ENCODE data around the gene PRKCA. TPM values are rescaled to one million over a fixed set of nuclear protein-coding genes. Genes with fewer than 3 reads are reported as not detected.

Gene PRKCA
- total RNA-seq, 2 experiments from 2014 or later: 75.1 to 78.5 TPM

DNA sequence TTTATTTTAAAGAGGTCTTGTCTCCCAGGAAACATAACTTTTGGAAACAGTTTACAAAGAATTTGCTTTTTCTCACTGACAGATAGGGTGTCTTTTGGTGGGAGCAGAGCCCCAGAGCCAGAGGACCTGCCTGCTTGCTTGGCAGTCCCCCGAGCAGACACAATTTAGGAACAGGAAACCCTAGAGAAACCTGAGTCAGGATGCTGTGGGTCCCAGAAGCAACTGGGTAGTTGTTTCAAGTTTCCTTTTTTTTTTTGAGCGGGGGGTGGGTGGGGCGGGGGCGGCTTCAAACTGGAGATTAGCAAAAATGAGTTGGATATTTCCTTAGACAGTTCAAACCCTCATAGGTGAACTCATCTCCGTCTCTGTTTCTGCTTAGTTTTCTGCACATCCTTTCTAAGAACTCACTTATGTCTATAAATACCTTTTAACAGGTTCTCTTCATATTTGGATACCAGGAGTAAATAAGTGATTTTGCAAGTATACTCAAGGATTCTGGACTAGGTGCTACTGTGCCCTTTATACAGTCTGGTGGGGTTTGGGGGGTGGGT, 135.1 kb downstream of the PRKCA start:
- peaks cover 29% of the 10 kb centered on the region for H3K4me1 Mint-ChIP-seq (ENCODE audit: low read depth)
- H3K36me3 Mint-ChIP-seq: peaks cover 11% of the 10 kb centered on the region
- ChIA-PET CTCF (interaction anchor here (1.3 to 1.6 kb wide), 2 partner anchors 129 to 131 kb away, joined by 4 read pairs; no protein-coding TSS in a partner anchor), POLR2A (no interaction called here)
- peak overlapping the region; percentile 55 for H3K27ac Mint-ChIP-seq
- no peaks in the 10 kb centered on the region for H3K27me3 Mint-ChIP-seq
- no peak overlapping the region for H3K4me3 Mint-ChIP-seq
- peak; percentile 51 for DNase-seq
- intact Hi-C loops (cut with micrococcal nuclease): loop anchor here (1.0 to 10.0 kb wide), 2 partner anchors 30 to 237 kb away; no protein-coding TSS in a partner anchor
- peaks cover 8% of the 10 kb centered on the region for H3K9me3 Mint-ChIP-seq

DNA sequence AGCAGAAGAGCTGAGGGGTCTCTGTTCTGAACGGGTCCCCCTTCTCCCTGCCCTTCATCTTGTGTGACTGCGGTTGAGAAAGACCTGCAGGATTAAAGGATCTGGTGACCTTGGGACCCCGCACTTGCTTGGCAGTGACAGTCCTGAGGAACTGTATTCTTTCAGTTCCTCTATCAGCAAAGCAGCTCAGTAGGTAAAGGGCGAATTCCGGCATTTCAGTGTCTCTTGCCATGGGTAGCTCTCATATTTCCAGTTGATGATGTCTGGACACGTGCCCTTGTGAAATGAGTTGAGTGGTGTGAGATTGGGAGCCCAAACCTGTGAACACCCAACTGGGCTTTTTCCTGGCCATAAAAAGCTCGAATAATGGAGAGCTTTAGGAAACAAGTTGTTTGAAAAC, 135.7 kb downstream of the PRKCA start:
- no peak for DNase-seq
- peaks cover 29% of the 10 kb centered on the region for H3K4me1 Mint-ChIP-seq (ENCODE audit: low read depth)
- CTCF ChIA-PET: interaction anchor here (1.3 kb wide), 1 partner anchor 129 kb away, joined by 4 read pairs; no protein-coding TSS in a partner anchor
- H3K36me3 Mint-ChIP-seq: peaks cover 12% of the 10 kb centered on the region
- H3K27me3 Mint-ChIP-seq: no peaks in the 10 kb centered on the region
- H3K27ac Mint-ChIP-seq: peak overlapping the region; percentile 55
- H3K4me3 Mint-ChIP-seq: no peak overlapping the region
- intact Hi-C loops (cut with micrococcal nuclease): loop anchor here (10.0 kb wide), 1 partner anchor 237 kb away; no protein-coding TSS in a partner anchor
- POLR2A ChIA-PET: no interaction called here
- H3K9me3 Mint-ChIP-seq: peaks cover 8% of the 10 kb centered on the region

DNA sequence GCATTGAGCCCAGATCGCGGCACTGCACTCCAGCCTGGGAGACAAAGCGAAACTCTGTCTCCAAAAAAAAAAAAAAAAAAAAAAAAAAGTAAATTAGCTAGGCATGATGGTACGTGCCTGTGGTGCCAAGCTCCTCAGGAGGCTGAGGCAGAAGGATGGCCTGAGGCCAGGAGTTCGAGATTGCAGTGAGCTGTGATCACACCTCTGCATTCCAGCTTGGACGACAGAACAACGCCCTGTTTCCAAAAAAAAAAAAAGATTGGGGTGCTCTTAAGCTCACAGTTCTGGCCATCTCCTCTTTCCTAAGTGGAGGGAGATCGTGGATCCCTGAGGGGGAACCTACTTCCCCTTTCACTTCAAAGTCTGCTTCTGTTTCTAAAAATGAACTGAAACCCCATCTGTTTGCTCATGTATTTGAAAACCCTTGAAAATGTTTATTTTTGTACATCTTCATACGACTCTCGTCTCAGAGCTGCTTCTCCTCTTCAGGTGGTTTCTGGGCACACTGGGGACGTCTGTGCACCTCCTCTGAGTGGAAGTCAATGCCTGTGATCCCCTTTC, 138.8 kb downstream of the PRKCA start:
- H3K27me3 Mint-ChIP-seq: no peaks in the 10 kb centered on the region
- no peak for DNase-seq
- H3K9me3 Mint-ChIP-seq: peaks cover 8% of the 10 kb centered on the region
- CTCF ChIA-PET: no interaction called here
- peaks cover 21% of the 10 kb centered on the region for H3K36me3 Mint-ChIP-seq
- intact Hi-C loops (cut with micrococcal nuclease): no loop called here
- H3K27ac Mint-ChIP-seq: no peak overlapping the region
- POLR2A ChIA-PET: no interaction called here
- H3K4me1 Mint-ChIP-seq (ENCODE audit: low read depth): peaks cover 37% of the 10 kb centered on the region
- H3K4me3 Mint-ChIP-seq: no peak overlapping the region

DNA sequence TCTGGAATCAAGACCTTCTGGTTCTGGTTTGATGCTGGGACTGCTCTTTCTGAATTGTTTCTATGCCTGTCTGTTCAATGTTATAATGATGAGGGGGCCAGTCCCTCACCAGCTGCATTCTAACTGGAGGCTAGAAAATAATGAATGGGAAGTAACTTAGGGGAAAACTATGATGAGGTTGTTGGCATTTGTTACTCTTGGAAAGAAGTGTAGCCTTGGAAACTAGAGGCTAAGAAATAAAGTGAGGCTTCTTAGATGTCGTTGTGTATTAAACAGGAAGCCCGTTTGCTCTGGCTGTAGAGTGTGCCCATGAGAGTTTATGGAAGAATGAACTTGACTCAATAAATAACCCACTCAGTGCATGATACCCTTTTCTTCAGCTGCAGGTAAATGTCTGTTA, 140.8 kb downstream of the PRKCA start:
- H3K4me3 Mint-ChIP-seq: no peak overlapping the region
- H3K27me3 Mint-ChIP-seq: no peaks in the 10 kb centered on the region
- POLR2A ChIA-PET: no interaction called here
- no peak for DNase-seq
- CTCF ChIA-PET: no interaction called here
- H3K27ac Mint-ChIP-seq: no peak overlapping the region
- H3K4me1 Mint-ChIP-seq (ENCODE audit: low read depth): peaks cover 53% of the 10 kb centered on the region
- intact Hi-C loops (cut with micrococcal nuclease): no loop called here
- H3K36me3 Mint-ChIP-seq: peaks cover 19% of the 10 kb centered on the region
- H3K9me3 Mint-ChIP-seq: peaks cover 4% of the 10 kb centered on the region

DNA sequence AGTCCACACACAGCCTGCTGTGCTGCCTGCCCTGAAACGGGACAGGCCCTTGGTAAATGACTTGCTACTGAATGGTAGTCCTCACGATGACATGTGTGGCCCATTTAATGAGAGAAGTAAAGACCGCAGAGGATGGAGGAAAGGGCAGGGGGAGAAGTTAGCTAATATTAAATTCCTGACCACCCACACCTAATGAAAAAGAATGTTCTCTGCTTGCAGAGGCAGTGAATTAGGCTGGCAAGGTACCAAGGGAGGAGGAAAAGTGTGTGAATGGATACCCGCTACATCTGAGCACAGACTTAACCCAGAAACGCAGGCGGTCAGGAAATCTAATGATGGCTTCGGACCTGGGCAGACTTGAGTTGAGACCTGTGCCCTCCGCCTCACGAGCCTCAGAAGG, 141.2 kb downstream of the PRKCA start:
- no peak for DNase-seq
- Mint-ChIP-seq H3K4me3 (no peak overlapping the region), H3K4me1 (ENCODE audit: low read depth) (peaks cover 55% of the 10 kb centered on the region), H3K36me3 (peaks cover 16% of the 10 kb centered on the region), H3K9me3 (no peaks in the 10 kb centered on the region), H3K27ac (no peak overlapping the region), H3K27me3 (no peaks in the 10 kb centered on the region)
- intact Hi-C loops (cut with micrococcal nuclease): no loop called here
- CTCF ChIA-PET: no interaction called here
- POLR2A ChIA-PET: no interaction called here

DNA sequence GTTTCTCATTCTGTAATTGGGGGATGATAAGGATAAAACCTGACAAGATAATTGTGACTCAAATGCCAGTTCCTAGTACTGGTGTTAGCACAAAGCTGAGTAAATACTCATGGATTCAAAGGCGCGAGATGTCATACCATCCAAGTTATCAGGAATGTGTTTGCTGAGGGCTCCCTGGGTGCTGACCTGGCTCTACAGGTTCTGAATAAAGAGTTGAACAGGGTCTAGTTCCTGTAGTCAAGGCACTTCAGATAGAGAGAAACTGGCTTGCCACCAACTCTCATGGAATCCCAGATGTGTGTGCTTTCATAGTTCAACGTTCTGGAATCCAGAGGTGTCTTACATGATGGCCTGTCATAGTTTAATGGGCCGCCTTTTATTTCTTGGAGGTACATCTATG, 141.6 kb downstream of the PRKCA start:
- intact Hi-C loops (cut with micrococcal nuclease): no loop called here
- peaks cover 16% of the 10 kb centered on the region for H3K36me3 Mint-ChIP-seq
- H3K4me1 Mint-ChIP-seq (ENCODE audit: low read depth): peaks cover 56% of the 10 kb centered on the region
- no peak overlapping the region for H3K4me3 Mint-ChIP-seq
- ChIA-PET CTCF (no interaction called here), POLR2A (no interaction called here)
- no peaks in the 10 kb centered on the region for H3K27me3 Mint-ChIP-seq
- no peak for DNase-seq
- no peak overlapping the region for H3K27ac Mint-ChIP-seq
- H3K9me3 Mint-ChIP-seq: no peaks in the 10 kb centered on the region

DNA sequence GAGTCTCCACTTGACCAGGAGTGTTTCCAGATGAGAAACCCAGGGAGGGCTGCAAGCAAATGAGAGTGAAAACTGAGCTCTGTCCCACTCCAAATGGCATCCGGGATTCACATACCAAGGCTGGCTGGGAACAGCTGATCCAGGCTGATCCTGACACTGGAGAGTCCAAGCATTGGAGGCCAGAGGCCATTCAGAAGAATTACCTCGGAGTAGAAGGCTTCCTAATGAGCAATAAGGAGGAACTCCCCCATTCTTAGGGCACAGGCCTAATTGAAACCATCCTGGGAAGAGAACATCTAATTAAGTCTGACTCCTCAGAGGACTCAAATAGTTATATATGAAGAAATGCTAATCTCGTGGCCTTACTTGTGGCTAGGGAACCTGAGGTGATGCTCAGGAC, 142.8 kb downstream of the PRKCA start:
- H3K9me3 Mint-ChIP-seq: no peaks in the 10 kb centered on the region
- peaks cover 68% of the 10 kb centered on the region for H3K4me1 Mint-ChIP-seq (ENCODE audit: low read depth)
- no peak overlapping the region for H3K4me3 Mint-ChIP-seq
- ChIA-PET CTCF (no interaction called here), POLR2A (no interaction called here)
- no peak overlapping the region for H3K27ac Mint-ChIP-seq
- intact Hi-C loops (cut with micrococcal nuclease): no loop called here
- H3K36me3 Mint-ChIP-seq: peaks cover 15% of the 10 kb centered on the region
- DNase-seq: no peak
- H3K27me3 Mint-ChIP-seq: no peaks in the 10 kb centered on the region

DNA sequence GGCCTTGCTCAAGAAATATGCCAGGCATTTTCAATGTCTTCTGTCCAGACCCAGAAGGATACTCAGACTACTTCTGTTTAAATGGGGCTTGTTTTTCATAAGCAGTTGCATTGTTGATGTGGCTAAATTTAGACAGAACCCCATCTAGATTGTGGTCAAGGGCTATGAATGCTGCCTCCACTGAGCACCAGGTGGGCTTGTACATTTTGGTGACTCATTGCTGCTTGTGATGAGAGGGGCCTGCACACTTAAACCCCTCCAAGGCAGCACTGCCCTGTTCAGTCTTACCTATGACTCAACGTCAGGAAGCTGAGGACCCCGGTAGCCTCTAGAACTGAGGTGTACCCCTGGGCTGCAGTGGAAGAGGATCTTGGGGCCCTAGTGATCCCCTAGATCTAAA, 144.0 kb downstream of the PRKCA start:
- H3K27ac Mint-ChIP-seq: no peak overlapping the region
- H3K27me3 Mint-ChIP-seq: no peaks in the 10 kb centered on the region
- intact Hi-C loops (cut with micrococcal nuclease): no loop called here
- no peaks in the 10 kb centered on the region for H3K9me3 Mint-ChIP-seq
- ChIA-PET CTCF (interaction anchor here (0.9 kb wide), 1 partner anchor 227 kb away, joined by 3 read pairs; no protein-coding TSS in a partner anchor), POLR2A (no interaction called here)
- DNase-seq: no peak
- no peak overlapping the region for H3K4me3 Mint-ChIP-seq
- peaks cover 71% of the 10 kb centered on the region for H3K4me1 Mint-ChIP-seq (ENCODE audit: low read depth)
- peaks cover 15% of the 10 kb centered on the region for H3K36me3 Mint-ChIP-seq

DNA sequence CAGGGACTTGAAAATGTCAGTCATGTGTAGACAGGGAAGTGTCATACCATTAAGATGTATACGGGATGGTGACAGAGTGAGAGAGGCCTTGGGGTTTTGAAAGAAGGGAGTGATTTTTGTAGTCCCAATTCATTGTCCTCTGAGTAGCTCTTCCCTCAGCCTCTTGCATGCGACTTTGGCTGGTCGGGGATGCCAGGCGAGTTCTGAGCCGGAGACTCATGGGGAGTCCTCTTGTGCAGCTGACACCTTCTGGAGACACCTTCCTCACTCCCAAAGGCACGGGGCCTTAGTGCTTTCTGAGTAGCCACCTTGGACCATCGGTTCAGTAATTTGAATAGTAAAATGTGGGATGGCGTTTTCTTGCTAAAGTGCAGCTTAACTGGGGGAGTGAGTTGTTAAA, 144.7 kb downstream of the PRKCA start:
- Mint-ChIP-seq H3K4me3 (no peak overlapping the region), H3K4me1 (ENCODE audit: low read depth) (peaks cover 74% of the 10 kb centered on the region), H3K27ac (no peak overlapping the region), H3K9me3 (no peaks in the 10 kb centered on the region), H3K27me3 (no peaks in the 10 kb centered on the region), H3K36me3 (peaks cover 13% of the 10 kb centered on the region)
- DNase-seq: no peak
- POLR2A ChIA-PET: no interaction called here
- intact Hi-C loops (cut with micrococcal nuclease): no loop called here
- CTCF ChIA-PET: interaction anchor here (0.9 kb wide), 1 partner anchor 227 kb away, joined by 3 read pairs; no protein-coding TSS in a partner anchor

DNA sequence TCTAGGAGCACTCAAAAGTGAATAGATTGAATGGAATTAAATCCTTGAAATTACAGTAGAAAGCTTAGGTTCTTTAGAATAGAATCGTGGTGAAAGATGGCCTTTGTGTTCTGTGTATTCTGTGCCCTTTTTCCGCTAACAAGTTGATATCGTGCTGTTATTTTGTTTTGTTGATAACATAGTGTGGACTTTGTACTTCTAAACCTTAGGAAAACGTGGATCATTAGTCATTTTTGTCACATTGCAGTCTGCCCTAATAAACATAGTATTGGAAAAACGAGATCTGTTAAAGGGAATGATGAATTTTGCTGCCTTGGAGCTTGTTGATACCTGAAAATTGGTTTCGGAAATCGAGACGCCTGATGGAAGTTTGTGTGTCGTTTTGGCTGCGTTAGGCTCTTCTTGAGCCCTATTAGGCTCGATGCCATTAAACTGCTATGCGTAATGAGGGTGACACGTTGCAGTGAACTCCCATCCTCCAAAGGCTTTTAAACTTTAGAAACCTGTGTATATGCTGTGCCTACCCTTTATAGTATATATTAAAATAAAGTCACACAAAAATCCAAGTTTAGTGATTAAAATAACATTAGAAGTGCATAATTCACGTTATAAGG, 145.7 kb downstream of the PRKCA start:
- POLR2A ChIA-PET: no interaction called here
- intact Hi-C loops (cut with micrococcal nuclease): no loop called here
- H3K4me1 Mint-ChIP-seq (ENCODE audit: low read depth): peaks cover 66% of the 10 kb centered on the region

DNA sequence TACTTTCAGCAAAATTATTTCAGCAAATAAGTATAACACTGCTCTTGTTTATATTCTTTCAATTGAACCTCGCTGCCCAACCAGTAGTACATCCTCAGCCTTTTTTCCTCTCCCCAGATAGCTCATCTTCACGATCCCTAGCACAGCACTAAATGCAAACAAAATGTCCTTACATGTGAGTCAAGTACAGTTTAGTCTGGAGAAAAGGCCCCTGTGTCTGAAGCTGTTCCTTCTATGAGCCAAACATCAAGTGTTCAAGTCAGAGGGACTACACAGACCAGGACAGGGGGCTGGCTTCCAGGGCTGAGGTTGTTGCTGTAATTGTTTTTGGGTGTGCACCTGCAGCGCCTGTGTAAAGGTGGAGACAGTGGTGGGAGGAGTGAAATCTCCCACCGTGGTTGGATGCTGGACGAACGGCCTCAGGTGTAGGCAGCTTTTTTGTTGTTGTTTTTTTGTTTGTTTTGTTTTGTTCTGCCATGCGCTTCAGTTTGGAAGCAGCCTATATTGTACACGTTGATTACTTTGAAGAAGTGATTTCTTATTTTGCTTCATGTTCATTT, 147.1 kb downstream of the PRKCA start:
- H3K36me3 Mint-ChIP-seq: peaks cover 10% of the 10 kb centered on the region
- H3K4me1 Mint-ChIP-seq (ENCODE audit: low read depth): peaks cover 56% of the 10 kb centered on the region
- POLR2A ChIA-PET: no interaction called here
- no peak for DNase-seq
- CTCF ChIA-PET: interaction anchor here (0.6 to 1.1 kb wide), 3 partner anchors 189 to 249 kb away, joined by 3 to 5 read pairs (median 4); no protein-coding TSS in a partner anchor
- H3K27me3 Mint-ChIP-seq: no peaks in the 10 kb centered on the region
- H3K27ac Mint-ChIP-seq: no peak overlapping the region
- H3K4me3 Mint-ChIP-seq: no peak overlapping the region
- H3K9me3 Mint-ChIP-seq: no peaks in the 10 kb centered on the region
- intact Hi-C loops (cut with micrococcal nuclease): no loop called here

More for the DNA sequence above, 145.7 kb downstream of the PRKCA start:
- H3K36me3 Mint-ChIP-seq: peaks cover 9% of the 10 kb centered on the region
- no peak for DNase-seq
- no peak overlapping the region for H3K27ac Mint-ChIP-seq
- no peak overlapping the region for H3K4me3 Mint-ChIP-seq
- CTCF ChIA-PET: interaction anchor here (1.1 kb wide), 1 partner anchor 248 kb away, joined by 3 read pairs; no protein-coding TSS in a partner anchor
- H3K27me3 Mint-ChIP-seq: no peaks in the 10 kb centered on the region
- no peaks in the 10 kb centered on the region for H3K9me3 Mint-ChIP-seq

DNA sequence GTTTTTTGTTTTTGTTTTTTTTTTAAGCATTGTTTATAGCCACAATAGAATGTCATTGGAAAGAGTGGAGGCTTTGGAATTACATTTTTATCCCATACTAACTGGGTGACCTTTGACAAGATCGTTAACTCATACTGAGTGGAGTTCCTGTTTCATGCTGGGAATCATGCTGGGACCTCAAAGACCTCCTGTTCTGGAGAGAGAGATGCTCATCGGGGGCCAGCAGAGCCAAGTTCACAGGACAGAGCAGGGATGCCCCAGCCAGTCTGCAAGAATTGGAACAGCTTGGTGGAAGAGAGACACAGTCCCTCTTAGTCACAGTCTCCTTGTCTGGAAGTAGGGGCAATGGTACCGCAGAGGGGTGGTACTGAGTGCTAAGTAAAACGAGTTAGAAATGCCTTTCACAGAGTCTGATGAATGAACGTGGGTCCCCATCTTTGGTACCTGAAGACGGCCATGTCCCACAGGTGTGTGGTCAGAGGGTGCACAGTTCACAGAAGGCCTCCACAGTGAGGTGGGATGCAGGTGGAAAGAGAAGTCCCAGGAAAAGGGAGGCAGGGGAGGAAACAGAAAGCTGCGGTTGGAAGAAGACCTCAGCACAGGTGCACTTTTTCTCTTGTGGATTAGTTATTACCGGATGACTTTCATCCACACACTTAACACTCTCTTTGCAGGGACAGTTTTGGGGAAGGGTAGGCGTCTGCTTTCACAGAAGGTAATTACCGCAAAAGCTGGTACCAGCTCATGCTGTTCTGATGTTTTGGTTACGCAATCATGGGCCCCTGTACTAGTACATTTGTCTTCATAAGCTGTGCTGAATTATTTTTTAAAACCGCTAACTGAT, 147.8 kb downstream of the PRKCA start:
- no peak overlapping the region for H3K4me3 Mint-ChIP-seq
- H3K36me3 Mint-ChIP-seq: peaks cover 14% of the 10 kb centered on the region
- no peaks in the 10 kb centered on the region for H3K9me3 Mint-ChIP-seq
- intact Hi-C loops (cut with micrococcal nuclease): no loop called here
- peak overlapping the region; percentile 36 for H3K27ac Mint-ChIP-seq
- ChIA-PET POLR2A (no interaction called here), CTCF (interaction anchor here (0.7 to 0.9 kb wide), 2 partner anchors 15 to 248 kb away, joined by 3 read pairs; no protein-coding TSS in a partner anchor)
- peaks cover 52% of the 10 kb centered on the region for H3K4me1 Mint-ChIP-seq (ENCODE audit: low read depth)
- DNase-seq: no peak
- H3K27me3 Mint-ChIP-seq: no peaks in the 10 kb centered on the region
